Measurements from ENCODE around the gene LPP.

LPP gene

GRCh38 chr3:188431040-188431439, 277.1 kb downstream of the LPP start:
- TF ChIP-seq GATA2 (IDR thresholded peaks at IDR 0.05; ENCODE audit: low read depth, low read length) (no peak), GATA3 (IDR thresholded peaks at IDR 0.05; ENCODE audit: low read depth, low read length) (no peak)

GRCh38 chr3:188431553-188431952, 277.6 kb downstream of the LPP start:
- no peak for TF ChIP-seq GATA3 (IDR thresholded peaks at IDR 0.05; ENCODE audit: low read depth, low read length)
- no peak for TF ChIP-seq GATA2 (IDR thresholded peaks at IDR 0.05; ENCODE audit: low read depth, low read length)

GRCh38 chr3:188432802-188433520, 279.0 kb downstream of the LPP start:
- no peak for TF ChIP-seq GATA3 (IDR thresholded peaks at IDR 0.05; ENCODE audit: low read depth, low read length)
- no peak for TF ChIP-seq GATA2 (IDR thresholded peaks at IDR 0.05; ENCODE audit: low read depth, low read length)

- no peak for TF ChIP-seq GATA2 (IDR thresholded peaks at IDR 0.05; ENCODE audit: low read depth, low read length)
- no peak for TF ChIP-seq GATA3 (IDR thresholded peaks at IDR 0.05; ENCODE audit: low read depth, low read length)
Observed at GRCh38 chr3:188433521-188434150, 279.7 kb downstream of the LPP start.

- TF ChIP-seq GATA2 (IDR thresholded peaks at IDR 0.05; ENCODE audit: low read depth, low read length) (no peak), GATA3 (IDR thresholded peaks at IDR 0.05; ENCODE audit: low read depth, low read length) (no peak)
Observed at GRCh38 chr3:188434594-188434993, 280.6 kb downstream of the LPP start.

- no peak for TF ChIP-seq GATA3 (IDR thresholded peaks at IDR 0.05; ENCODE audit: low read depth, low read length)
- TF ChIP-seq GATA2 (IDR thresholded peaks at IDR 0.05; ENCODE audit: low read depth, low read length) = no peak
Observed at GRCh38 chr3:188435266-188435665, 281.3 kb downstream of the LPP start.

- TF ChIP-seq GATA3 (IDR thresholded peaks at IDR 0.05; ENCODE audit: low read depth, low read length) (no peak), GATA2 (IDR thresholded peaks at IDR 0.05; ENCODE audit: low read depth, low read length) (no peak)
Observed at GRCh38 chr3:188437926-188438325, 284.0 kb downstream of the LPP start.

GRCh38 chr3:188439080-188439479, 285.1 kb downstream of the LPP start:
- TF ChIP-seq GATA3 (IDR thresholded peaks at IDR 0.05; ENCODE audit: low read depth, low read length) = no peak
- no peak for TF ChIP-seq GATA2 (IDR thresholded peaks at IDR 0.05; ENCODE audit: low read depth, low read length)

GRCh38 chr3:188440340-188440972, 286.5 kb downstream of the LPP start:
- no peak for TF ChIP-seq GATA2 (IDR thresholded peaks at IDR 0.05; ENCODE audit: low read depth, low read length)
- TF ChIP-seq GATA3 (IDR thresholded peaks at IDR 0.05; ENCODE audit: low read depth, low read length) = no peak

- TF ChIP-seq GATA2 (IDR thresholded peaks at IDR 0.05; ENCODE audit: low read depth, low read length) (no peak), GATA3 (IDR thresholded peaks at IDR 0.05; ENCODE audit: low read depth, low read length) (no peak)
Observed at GRCh38 chr3:188442430-188442829, 288.5 kb downstream of the LPP start.

- TF ChIP-seq GATA3 (IDR thresholded peaks at IDR 0.05; ENCODE audit: low read depth, low read length) (no peak), GATA2 (IDR thresholded peaks at IDR 0.05; ENCODE audit: low read depth, low read length) (no peak)
Observed at GRCh38 chr3:188446014-188446413, 292.1 kb downstream of the LPP start.

GRCh38 chr3:188446766-188447165, 292.8 kb downstream of the LPP start:
- TF ChIP-seq GATA3 (IDR thresholded peaks at IDR 0.05; ENCODE audit: low read depth, low read length) (no peak), GATA2 (IDR thresholded peaks at IDR 0.05; ENCODE audit: low read depth, low read length) (no peak)

- TF ChIP-seq GATA3 (IDR thresholded peaks at IDR 0.05; ENCODE audit: low read depth, low read length) (no peak), GATA2 (IDR thresholded peaks at IDR 0.05; ENCODE audit: low read depth, low read length) (no peak)
Observed at GRCh38 chr3:188448813-188449212, 294.9 kb downstream of the LPP start.

GRCh38 chr3:188449421-188449820, 295.5 kb downstream of the LPP start:
- TF ChIP-seq GATA2 (IDR thresholded peaks at IDR 0.05; ENCODE audit: low read depth, low read length) = no peak
- no peak for TF ChIP-seq GATA3 (IDR thresholded peaks at IDR 0.05; ENCODE audit: low read depth, low read length)

Measured in SH-SY5Y (cell line).